Endothelial cell of umbilical vein (primary cell): ENCODE measurements around the gene RHD. TPM values are rescaled to one million over a fixed set of nuclear protein-coding genes. Genes with fewer than 3 reads are reported as not detected.
A peak's percentile ranks its signal among the peaks of the same experiment; 100 is the strongest.

Experiments used
- BruUV-seq: library from RNA; stranded (reverse); fragments of 400-500 nt; replicated peaks from 2 replicates; lab custom pipeline; 2021; lab: Mats Ljungman, UMichigan
- CTCF ChIA-PET: fragments of 300-600, 350-600 bp; sonication (Branson Sonifier 250); formaldehyde crosslinking; loops from one replicate; lab custom pipeline; 2021; ENCODE audit warnings: antibody characterized with exemption, inconsistent platforms; lab: Charles Lee
- POLR2A ChIA-PET: fragments of 300-600, 350-600 bp; sonication (Branson Sonifier 250); formaldehyde crosslinking; loops from one replicate; lab custom pipeline; 2021; ENCODE audit warnings: antibody characterized with exemption, inconsistent platforms; lab: Charles Lee
- DNase-seq: peaks from one replicate; pipeline ENCODE4 v3.0.0-alpha.2; 2011; ENCODE audit warnings: low read depth, low spot score
- FAIRE-seq: peaks from 2 replicates; lab custom pipeline; 2011; peaks lifted over from hg19 to GRCh38; lab: Jason Lieb, UNC
- H2AFZ ChIP-seq: 2 replicates; pipeline ENCODE4 v1.6.0; 2012; ENCODE audit warnings: low read depth, low read length, control low read depth, inconsistent platforms
- H3K27ac ChIP-seq: 2 replicates; pipeline ENCODE4 v1.5.1; 2011; ENCODE audit warnings: low read depth, mild to moderate bottlenecking, control low read depth, low read length, moderate library complexity; ENCODE audit not compliant: insufficient read depth
- H3K27me3 ChIP-seq, 2 experiments: 2 replicates each; pipeline versions ENCODE4 v1.6.0 to v1.6.1; 2011; ENCODE audit warnings: low read length in 2 of 2, mixed read lengths in 1 of 2; ENCODE audit not compliant: control insufficient read depth in 2 of 2, insufficient read depth in 2 of 2
- H3K36me3 ChIP-seq, 2 experiments: 2 replicates in 1 of 2; 3 replicates in 1 of 2; pipeline ENCODE4 v1.5.1; 2011; ENCODE audit warnings: low read length in 2 of 2, mild to moderate bottlenecking in 1 of 2, moderate library complexity in 1 of 2; ENCODE audit not compliant: control insufficient read depth in 2 of 2, insufficient read depth in 2 of 2; ENCODE audit errors: extremely low read depth in 1 of 2
- H3K4me1 ChIP-seq: 3 replicates; pipeline ENCODE4 v1.5.1; 2011; ENCODE audit warnings: mild to moderate bottlenecking, low read length; ENCODE audit not compliant: control insufficient read depth, insufficient read depth; ENCODE audit errors: extremely low read depth
- H3K4me2 ChIP-seq: 2 replicates; pipeline ENCODE4 v1.6.1; 2011; ENCODE audit warnings: low read length, control low read depth, mixed read lengths; ENCODE audit not compliant: insufficient read depth
- H3K4me3 ChIP-seq, 3 experiments: fragments of 200-600 bp in 1 of 3; sonication (generic), shearing (Covaris generic) in 1 of 3; replicated peaks in 1 of 3; 2 replicates each; pipeline ENCODE4 v1.5.1; 2011 to 2016; ENCODE audit warnings: control low read depth in 3 of 3, low read length in 3 of 3, mild to moderate bottlenecking in 2 of 3, inconsistent platforms in 1 of 3, low read depth in 1 of 3, moderate library complexity in 1 of 3; ENCODE audit not compliant: insufficient read depth in 1 of 3
- H3K79me2 ChIP-seq: 2 replicates; pipeline ENCODE4 v1.6.0; 2012; ENCODE audit warnings: low read length, inconsistent platforms; ENCODE audit not compliant: control insufficient read depth, insufficient read depth
- H3K9ac ChIP-seq: replicated peaks from 2 replicates; pipeline ENCODE3; 2011; ENCODE audit warnings: low read length, control low read depth; ENCODE audit not compliant: insufficient read depth; ENCODE audit errors: extremely low read depth
- H3K9me1 ChIP-seq: replicated peaks from 3 replicates; pipeline ENCODE4 v1.6.0; 2011; ENCODE audit warnings: mild to moderate bottlenecking, low read length; ENCODE audit not compliant: control insufficient read depth, insufficient read depth; ENCODE audit errors: extremely low read depth
- H3K9me3 ChIP-seq: replicated peaks from 2 replicates; pipeline ENCODE4 v1.5.1; 2012; ENCODE audit warnings: low read length, inconsistent platforms; ENCODE audit not compliant: control insufficient read depth, insufficient read depth
- H4K20me1 ChIP-seq: replicated peaks from 2 replicates; pipeline ENCODE3; 2011; ENCODE audit warnings: mild to moderate bottlenecking, low read length; ENCODE audit not compliant: control insufficient read depth, insufficient read depth; ENCODE audit errors: extremely low read depth
- FOS ChIP-seq: IDR thresholded peaks from 2 replicates; pipeline ENCODE4 v1.6.1; 2011; ENCODE audit warnings: mild to moderate bottlenecking, low read length, moderate library complexity, borderline replicate concordance; ENCODE audit not compliant: insufficient read depth
- GATA2 ChIP-seq: IDR thresholded peaks from 2 replicates; pipeline ENCODE4 v1.7.0; 2011; ENCODE audit warnings: low read depth, mild to moderate bottlenecking, moderate library complexity, mixed read lengths, low read length; ENCODE audit not compliant: insufficient read length, insufficient read depth
- JUN ChIP-seq: IDR thresholded peaks from 2 replicates; pipeline ENCODE4 v1.6.1; 2011; ENCODE audit warnings: borderline replicate concordance, low read depth; ENCODE audit not compliant: insufficient read length, insufficient read depth
- MYC ChIP-seq: IDR thresholded peaks from one replicate; pipeline ENCODE4 v1.6.1; 2011; ENCODE audit warnings: mild to moderate bottlenecking, low read depth, low read length
- POLR2AphosphoS5 ChIP-seq: IDR thresholded peaks from 2 replicates; pipeline ENCODE4 v1.6.1; 2012; ENCODE audit warnings: low read depth, mild to moderate bottlenecking, control low read depth, low read length, moderate library complexity; ENCODE audit not compliant: insufficient read depth
- dilution Hi-C: fragments of 300-500 bp; cut with MboI; formaldehyde crosslinking; loops from one replicate; pipeline ENCODE4 v1.15.0; 2019; ENCODE audit warnings: low sequenced_read_pairs; ENCODE audit not compliant: extremely low pct_ligation_motif_present
- intact Hi-C: fragments of 100-400 bp; cut with micrococcal nuclease; formaldehyde crosslinking; loops from one replicate; pipeline ENCODE4 v1.10.0; 2022
- polyA plus RNA-seq, 4 experiments: library from polyadenylated mRNA; depleted of rRNA in 3 of 4; stranded (reverse) in 3 of 4; unstranded in 1 of 4; fragments of >200 nt; gene quantifications; 2 replicates each; pipeline versions ENCODE4 v1.2.1 to v1.2.3, GENCODE V29; 2011 to 2012; ENCODE audit warnings: missing spikeins in 1 of 4
- total RNA-seq: library from RNA; stranded (reverse); gene quantifications from 2 replicates; pipeline ENCODE4 v1.2.3, GENCODE V29; 2021
- TF ChIP-seq, protein P1 (sequence below): IDR thresholded peaks from 2 replicates; pipeline ENCODE4 v1.6.1; 2011; ENCODE audit not compliant: insufficient read depth, insufficient read length

RHD gene
- total and polyA plus RNA-seq, 2 donors (not counting 3 experiments of a cell fraction or from before 2014, with no cell fraction given), result not detected

DNA sequence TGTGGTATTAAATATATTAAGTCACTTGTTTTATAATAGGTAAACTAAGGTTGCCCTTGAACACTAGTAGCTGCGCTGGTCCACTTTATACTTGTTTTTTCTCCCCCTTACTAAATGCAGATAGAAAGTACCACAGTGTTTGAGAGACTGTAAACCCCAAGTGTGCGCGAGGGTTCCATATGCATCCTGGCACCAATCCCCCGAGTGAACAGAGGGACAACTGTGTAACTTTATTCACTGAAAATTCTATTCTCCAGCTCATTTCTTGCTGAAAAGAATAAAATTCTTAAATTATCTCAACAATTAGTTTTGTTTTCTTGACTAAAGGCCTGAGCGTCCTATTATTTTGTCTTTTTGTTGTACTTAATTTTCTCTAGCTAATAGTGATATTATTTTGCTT is 26.9 kb upstream of the RHD start:
- H2AFZ ChIP-seq, result no peak overlapping the region
- H4K20me1 ChIP-seq, result peaks cover 15% of the 10 kb centered on the region
- no peaks in the 10 kb centered on the region for H3K9me1 ChIP-seq
- ChIA-PET CTCF (no interaction called here), POLR2A (interaction anchor here (1.0 kb wide), 1 partner anchor 13 kb away, joined by 5 read pairs; the partner anchor contains the start of gene SYF2)
- intact Hi-C loops (loop anchor here (5.0 kb wide), 3 partner anchors 92 to 277 kb away; partner anchors contain the start of gene TMEM50A), dilution Hi-C loops (no loop called here)
- peaks cover 7 to 27% of the 10 kb centered on the region in 2 experiments for H3K36me3 ChIP-seq
- peak overlapping the region; percentile 98 for H3K9ac ChIP-seq
- DNase-seq (no peak), FAIRE-seq (no peak)
- BruUV-seq, result no TSS peak
- H3K4me2 ChIP-seq, result peak overlapping the region; percentile 86
- H3K9me3 ChIP-seq, result no peaks in the 10 kb centered on the region
- peaks cover 38% of the 10 kb centered on the region for H3K79me2 ChIP-seq
- peaks cover 26% of the 10 kb centered on the region for H3K4me1 ChIP-seq
- H3K4me3 ChIP-seq, result peak overlapping the region; percentile 7 to 97 (median 68)
- H3K27ac ChIP-seq, result no peak overlapping the region
- no peaks in the 10 kb centered on the region for H3K27me3 ChIP-seq
- TF ChIP-seq POLR2AphosphoS5 (no peak), JUN (no peak), MYC (no peak)

GRCh38 chr1:25245809-25246599 is 26.3 kb upstream of the RHD start:
- FAIRE-seq (no peak), DNase-seq (peak; percentile 40)
- peaks cover 20% of the 10 kb centered on the region for H3K4me1 ChIP-seq
- CTCF ChIA-PET, result no interaction called here
- no peaks in the 10 kb centered on the region for H3K27me3 ChIP-seq
- H3K9ac ChIP-seq, result peak overlapping the region; percentile 98
- TF ChIP-seq JUN, result no peak
- TF ChIP-seq GATA2, result no peak
- TF ChIP-seq FOS, result no peak
- TF ChIP-seq, protein P1, sequence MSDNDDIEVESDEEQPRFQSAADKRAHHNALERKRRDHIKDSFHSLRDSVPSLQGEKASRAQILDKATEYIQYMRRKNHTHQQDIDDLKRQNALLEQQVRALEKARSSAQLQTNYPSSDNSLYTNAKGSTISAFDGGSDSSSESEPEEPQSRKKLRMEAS, result no peak
- POLR2A ChIA-PET, result no interaction called here
- peaks cover 15% of the 10 kb centered on the region for H4K20me1 ChIP-seq
- peaks cover 38% of the 10 kb centered on the region for H3K79me2 ChIP-seq
- dilution Hi-C loops (no loop called here), intact Hi-C loops (loop anchor here (5.0 kb wide), 3 partner anchors 91 to 276 kb away; partner anchors contain the start of gene TMEM50A)
- peaks cover 7 to 24% of the 10 kb centered on the region in 2 experiments for H3K36me3 ChIP-seq
- no peaks in the 10 kb centered on the region for H3K9me1 ChIP-seq
- H3K4me3 ChIP-seq, result peak overlapping the region; percentile 68 to 97 (median 86)
- H3K27ac ChIP-seq, result peak overlapping the region; percentile 89
- H3K9me3 ChIP-seq, result no peaks in the 10 kb centered on the region
- BruUV-seq, result no TSS peak
- peak overlapping the region; percentile 86 for H3K4me2 ChIP-seq
- H2AFZ ChIP-seq, result no peak overlapping the region
